Measurements from ENCODE around the gene SPIRE1. TPM values are rescaled to one million over a fixed set of nuclear protein-coding genes. Genes with fewer than 3 reads are reported as not detected.

SPIRE1 gene
- total RNA-seq, 6 donors from 2014 or later = 33.9 to 76.7 (median 59.6) TPM

GRCh38 chr18:12461326-12461725, 196.6 kb downstream of the SPIRE1 start:
- H3K27ac ChIP-seq = peak overlapping the region in 1 of 4 donors; percentile 21
- DNase-seq (no peak), ATAC-seq (ENCODE audit: low FRiP score in 2 of 2) (no peak)
- peaks cover 0 to 5% (median 2%) of the 10 kb centered on the region in 4 donors for H3K4me1 ChIP-seq
- H3K9me3 ChIP-seq = no peaks in the 10 kb centered on the region
- no peak overlapping the region for H3K4me3 ChIP-seq
- WGBS, 2 donors = 79 to 83% methylated on average over 6 of the region's 6 CpGs
- no peak for TF ChIP-seq CTCF (IDR thresholded peaks at IDR 0.05)
- TF ChIP-seq EP300 (IDR thresholded peaks at IDR 0.05) = no peak
- no peak for TF ChIP-seq POLR2AphosphoS5 (IDR thresholded peaks at IDR 0.05)
- no peaks in the 10 kb centered on the region for H3K27me3 ChIP-seq
- peaks cover 0 to 28% (median 11%) of the 10 kb centered on the region in 4 donors for H3K36me3 ChIP-seq

- Histone ChIP-seq H3K4me3 (no peak overlapping the region), H3K27me3 (no peaks in the 10 kb centered on the region), H3K27ac (peak overlapping the region in 1 of 4 donors; percentile 21), H3K9me3 (no peaks in the 10 kb centered on the region), H3K36me3 (peaks cover 0 to 28% (median 11%) of the 10 kb centered on the region in 4 donors), H3K4me1 (peaks cover 0 to 5% (median 2%) of the 10 kb centered on the region in 4 donors)
- ATAC-seq (ENCODE audit: low FRiP score in 2 of 2) (peak in 1 of 2 donors; percentile 19), DNase-seq (no peak)
- TF ChIP-seq EP300 (IDR thresholded peaks at IDR 0.05) (peak in 1 of 4 donors; percentile 16), POLR2AphosphoS5 (IDR thresholded peaks at IDR 0.05) (peak in 1 of 2 donors; percentile 30), POLR2A (IDR thresholded peaks at IDR 0.05) (no peak)
- WGBS, 2 donors = 48 to 62% methylated on average over 4 to 5 of the region's 5 CpGs
Measured at GRCh38 chr18:12460874-12461273, 197.0 kb downstream of the SPIRE1 start.

- DNase-seq = no peak
- no peaks in the 10 kb centered on the region for H3K27me3 ChIP-seq
- no peaks in the 10 kb centered on the region for H3K9me3 ChIP-seq
- peaks cover 0 to 5% (median 2%) of the 10 kb centered on the region in 4 donors for H3K4me1 ChIP-seq
- 84 to 85% methylated on average over 7 of the region's 7 CpGs for whole genome bisulfite sequencing, 2 donors
- no peak overlapping the region for H3K4me3 ChIP-seq
- TF ChIP-seq CTCF (IDR thresholded peaks at IDR 0.05) = no peak
- no peak for TF ChIP-seq POLR2A (IDR thresholded peaks at IDR 0.05)
- no peak for TF ChIP-seq POLR2AphosphoS5 (IDR thresholded peaks at IDR 0.05)
- TF ChIP-seq EP300 (IDR thresholded peaks at IDR 0.05) = no peak
- no peak overlapping the region for H3K27ac ChIP-seq
- peaks cover 0 to 28% (median 14%) of the 10 kb centered on the region in 4 donors for H3K36me3 ChIP-seq
- ATAC-seq (ENCODE audit: low FRiP score in 2 of 2) = no peak
Measured at GRCh38 chr18:12458771-12459170, 199.1 kb downstream of the SPIRE1 start.

GRCh38 chr18:12456441-12456840, 201.5 kb downstream of the SPIRE1 start:
- Histone ChIP-seq H3K36me3 (peaks cover 0 to 40% (median 17%) of the 10 kb centered on the region in 4 donors), H3K27ac (no peak overlapping the region), H3K9me3 (no peaks in the 10 kb centered on the region), H3K4me1 (peaks cover 0 to 4% (median 2%) of the 10 kb centered on the region in 4 donors), H3K27me3 (no peaks in the 10 kb centered on the region), H3K4me3 (no peak overlapping the region)
- 91 to 96% methylated on average over 3 of the region's 3 CpGs for WGBS, 2 donors
- no peak for DNase-seq
- no peak for ATAC-seq (ENCODE audit: low FRiP score in 2 of 2)
- TF ChIP-seq POLR2AphosphoS5 (IDR thresholded peaks at IDR 0.05) (no peak), CTCF (IDR thresholded peaks at IDR 0.05) (no peak), EP300 (IDR thresholded peaks at IDR 0.05) (no peak), POLR2A (IDR thresholded peaks at IDR 0.05) (no peak)

GRCh38 chr18:12455496-12455895, 202.4 kb downstream of the SPIRE1 start:
- H3K36me3 ChIP-seq = peaks cover 0 to 37% (median 18%) of the 10 kb centered on the region in 4 donors
- H3K9me3 ChIP-seq = no peaks in the 10 kb centered on the region
- WGBS, 2 donors = 74 to 85% methylated on average over 7 of the region's 7 CpGs
- H3K27me3 ChIP-seq = no peaks in the 10 kb centered on the region
- peak overlapping the region in 1 of 4 donors; percentile 15 for H3K27ac ChIP-seq
- TF ChIP-seq EP300 (IDR thresholded peaks at IDR 0.05) (no peak), CTCF (IDR thresholded peaks at IDR 0.05) (no peak), POLR2AphosphoS5 (IDR thresholded peaks at IDR 0.05) (no peak), POLR2A (IDR thresholded peaks at IDR 0.05) (no peak)
- DNase-seq (no peak), ATAC-seq (ENCODE audit: low FRiP score in 2 of 2) (no peak)
- H3K4me1 ChIP-seq = peaks cover 0 to 4% (median 0%) of the 10 kb centered on the region in 4 donors
- H3K4me3 ChIP-seq = no peak overlapping the region
